HepG2 (cell line): ENCODE data around the gene NPSR1.

Source experiments
- HDAC6 ChIP-seq: fragments of 200-600 bp; sonication (generic); IDR thresholded peaks from 2 replicates; pipeline ENCODE4 v1.7.0; 2017; ENCODE audit warnings: mild to moderate bottlenecking, antibody characterized with exemption, low read length, low read depth
- ZBTB7A ChIP-seq: sonication (generic); formaldehyde crosslinking; IDR thresholded peaks from 2 replicates; pipeline ENCODE4 v1.8.0; 2022; ENCODE audit warnings: mild to moderate bottlenecking, missing genetic modification reagents
- TF ChIP-seq, protein P1 (sequence below): sonication (generic); formaldehyde crosslinking; IDR thresholded peaks from 2 replicates; pipeline ENCODE4 v1.5.0; 2020; ENCODE audit warnings: mild to moderate bottlenecking, missing genetic modification reagents, moderate library complexity

- no peak for TF ChIP-seq HDAC6
- TF ChIP-seq, protein P1, sequence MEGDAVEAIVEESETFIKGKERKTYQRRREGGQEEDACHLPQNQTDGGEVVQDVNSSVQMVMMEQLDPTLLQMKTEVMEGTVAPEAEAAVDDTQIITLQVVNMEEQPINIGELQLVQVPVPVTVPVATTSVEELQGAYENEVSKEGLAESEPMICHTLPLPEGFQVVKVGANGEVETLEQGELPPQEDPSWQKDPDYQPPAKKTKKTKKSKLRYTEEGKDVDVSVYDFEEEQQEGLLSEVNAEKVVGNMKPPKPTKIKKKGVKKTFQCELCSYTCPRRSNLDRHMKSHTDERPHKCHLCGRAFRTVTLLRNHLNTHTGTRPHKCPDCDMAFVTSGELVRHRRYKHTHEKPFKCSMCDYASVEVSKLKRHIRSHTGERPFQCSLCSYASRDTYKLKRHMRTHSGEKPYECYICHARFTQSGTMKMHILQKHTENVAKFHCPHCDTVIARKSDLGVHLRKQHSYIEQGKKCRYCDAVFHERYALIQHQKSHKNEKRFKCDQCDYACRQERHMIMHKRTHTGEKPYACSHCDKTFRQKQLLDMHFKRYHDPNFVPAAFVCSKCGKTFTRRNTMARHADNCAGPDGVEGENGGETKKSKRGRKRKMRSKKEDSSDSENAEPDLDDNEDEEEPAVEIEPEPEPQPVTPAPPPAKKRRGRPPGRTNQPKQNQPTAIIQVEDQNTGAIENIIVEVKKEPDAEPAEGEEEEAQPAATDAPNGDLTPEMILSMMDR (CRISPR knock-in tag), result no peak
- no peak for TF ChIP-seq ZBTB7A (CRISPR knock-in tag)
Observed at GRCh38 chr7:34869057-34869456, 211.0 kb downstream of the NPSR1 start.
